ENCODE results near the gene ADGRE2. TPM values are rescaled to one million over a fixed set of nuclear protein-coding genes. Genes with fewer than 3 reads are reported as not detected.
"Not testable (repeated sequence)": the region's sequence is repeated elsewhere in the genome, so short reads cannot be mapped to it uniquely, and the experiment has no call there.

ADGRE2 gene
- total RNA-seq, 1 experiment from 2014 or later = 0.23 TPM

DNA sequence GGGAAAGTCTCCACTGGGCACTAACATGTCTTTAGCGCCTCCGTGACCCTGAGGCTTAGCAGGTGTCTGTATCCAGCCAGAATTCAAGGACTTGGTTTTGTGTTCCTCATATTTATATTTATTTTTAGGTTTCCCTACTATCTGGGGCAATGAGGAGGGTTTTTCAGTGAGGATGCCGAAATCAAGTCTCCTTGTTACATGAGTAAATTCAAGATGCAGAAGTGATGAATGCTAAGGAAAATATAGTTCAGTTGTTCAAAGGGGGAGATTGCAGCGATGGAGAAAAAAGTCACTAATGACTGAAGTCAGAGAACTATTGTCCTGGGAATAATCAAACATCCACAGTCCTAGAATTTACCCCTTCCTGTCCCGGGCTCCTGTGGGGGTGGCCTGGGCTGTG is 791 bp upstream of the ADGRE2 start:
- H3K27me3 ChIP-seq (replicated peaks; ENCODE audit: control insufficient read depth, insufficient read depth, low read length) = no peaks in the 10 kb centered on the region
- no peaks in the 10 kb centered on the region for H3K4me1 Mint-ChIP-seq (ENCODE audit: low read depth, unreplicated experiment)
- CTCF ChIA-PET = no interaction called here
- H3K9me3 Mint-ChIP-seq (ENCODE audit: unreplicated experiment) = no peaks in the 10 kb centered on the region
- H3K4me3 ChIP-seq (ENCODE audit: low read depth, low read length) = no peak overlapping the region
- peaks cover 3% of the 10 kb centered on the region for H3K27me3 Mint-ChIP-seq (ENCODE audit: insufficient read depth, unreplicated experiment)
- H3K36me3 Mint-ChIP-seq (ENCODE audit: insufficient read depth, unreplicated experiment) = peaks cover 6% of the 10 kb centered on the region
- no peak overlapping the region for H3K27ac Mint-ChIP-seq (ENCODE audit: unreplicated experiment)
- no peaks in the 10 kb centered on the region for H3K9me3 ChIP-seq
- intact Hi-C loops (cut with micrococcal nuclease; ENCODE audit: unreplicated experiment) = no loop called here
- H3K36me3 ChIP-seq (ENCODE audit: control insufficient read depth, insufficient read depth, low read length) = no peaks in the 10 kb centered on the region
- H3K4me3 Mint-ChIP-seq (ENCODE audit: unreplicated experiment) = no peak overlapping the region
- no peak for DNase-seq
- TF ChIP-seq, protein P1, sequence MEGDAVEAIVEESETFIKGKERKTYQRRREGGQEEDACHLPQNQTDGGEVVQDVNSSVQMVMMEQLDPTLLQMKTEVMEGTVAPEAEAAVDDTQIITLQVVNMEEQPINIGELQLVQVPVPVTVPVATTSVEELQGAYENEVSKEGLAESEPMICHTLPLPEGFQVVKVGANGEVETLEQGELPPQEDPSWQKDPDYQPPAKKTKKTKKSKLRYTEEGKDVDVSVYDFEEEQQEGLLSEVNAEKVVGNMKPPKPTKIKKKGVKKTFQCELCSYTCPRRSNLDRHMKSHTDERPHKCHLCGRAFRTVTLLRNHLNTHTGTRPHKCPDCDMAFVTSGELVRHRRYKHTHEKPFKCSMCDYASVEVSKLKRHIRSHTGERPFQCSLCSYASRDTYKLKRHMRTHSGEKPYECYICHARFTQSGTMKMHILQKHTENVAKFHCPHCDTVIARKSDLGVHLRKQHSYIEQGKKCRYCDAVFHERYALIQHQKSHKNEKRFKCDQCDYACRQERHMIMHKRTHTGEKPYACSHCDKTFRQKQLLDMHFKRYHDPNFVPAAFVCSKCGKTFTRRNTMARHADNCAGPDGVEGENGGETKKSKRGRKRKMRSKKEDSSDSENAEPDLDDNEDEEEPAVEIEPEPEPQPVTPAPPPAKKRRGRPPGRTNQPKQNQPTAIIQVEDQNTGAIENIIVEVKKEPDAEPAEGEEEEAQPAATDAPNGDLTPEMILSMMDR (IDR thresholded peaks at IDR 0.05; ENCODE audit: insufficient read depth in 1 of 2, low read depth in 1 of 2, low read length in 1 of 2, severe bottlenecking in 1 of 2, unreplicated experiment in 1 of 2) = no peak
- H3K4me1 ChIP-seq = no peaks in the 10 kb centered on the region
- BruUV-seq (replicated peaks) = no TSS peak
- POLR2A ChIA-PET = no interaction called here

DNA sequence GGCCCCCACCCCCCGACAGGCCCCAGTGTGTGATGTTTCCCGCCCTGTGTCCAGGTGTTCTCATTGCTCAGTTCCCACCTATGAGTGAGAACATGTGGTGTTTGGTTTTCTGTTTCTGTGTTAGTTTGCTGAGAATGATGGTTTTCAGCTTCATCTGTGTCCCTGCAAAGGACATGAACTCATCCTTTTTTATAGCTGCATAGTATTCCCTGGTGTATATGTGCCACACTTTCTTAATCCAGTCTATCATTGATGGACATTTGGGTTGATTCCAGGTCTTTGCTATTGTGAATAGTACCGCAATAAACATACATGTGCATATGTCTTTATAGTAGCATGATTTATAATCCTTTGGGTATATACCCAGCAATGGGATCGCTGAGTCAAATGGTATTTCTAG is 715 bp downstream of the ADGRE2 start:
- H3K27ac Mint-ChIP-seq (ENCODE audit: unreplicated experiment); H3K27me3 Mint-ChIP-seq (ENCODE audit: insufficient read depth, unreplicated experiment); H3K4me3 Mint-ChIP-seq (ENCODE audit: unreplicated experiment); H3K4me3 ChIP-seq (ENCODE audit: low read depth, low read length); H3K27me3 ChIP-seq (replicated peaks; ENCODE audit: control insufficient read depth, insufficient read depth, low read length); H3K9me3 Mint-ChIP-seq (ENCODE audit: unreplicated experiment); POLR2A ChIA-PET; BruUV-seq (replicated peaks); DNase-seq; H3K4me1 ChIP-seq; CTCF ChIA-PET; H3K36me3 Mint-ChIP-seq (ENCODE audit: insufficient read depth, unreplicated experiment); intact Hi-C loops (cut with micrococcal nuclease; ENCODE audit: unreplicated experiment); H3K9me3 ChIP-seq; H3K36me3 ChIP-seq (ENCODE audit: control insufficient read depth, insufficient read depth, low read length); H3K4me1 Mint-ChIP-seq (ENCODE audit: low read depth, unreplicated experiment): not testable (repeated sequence)

DNA sequence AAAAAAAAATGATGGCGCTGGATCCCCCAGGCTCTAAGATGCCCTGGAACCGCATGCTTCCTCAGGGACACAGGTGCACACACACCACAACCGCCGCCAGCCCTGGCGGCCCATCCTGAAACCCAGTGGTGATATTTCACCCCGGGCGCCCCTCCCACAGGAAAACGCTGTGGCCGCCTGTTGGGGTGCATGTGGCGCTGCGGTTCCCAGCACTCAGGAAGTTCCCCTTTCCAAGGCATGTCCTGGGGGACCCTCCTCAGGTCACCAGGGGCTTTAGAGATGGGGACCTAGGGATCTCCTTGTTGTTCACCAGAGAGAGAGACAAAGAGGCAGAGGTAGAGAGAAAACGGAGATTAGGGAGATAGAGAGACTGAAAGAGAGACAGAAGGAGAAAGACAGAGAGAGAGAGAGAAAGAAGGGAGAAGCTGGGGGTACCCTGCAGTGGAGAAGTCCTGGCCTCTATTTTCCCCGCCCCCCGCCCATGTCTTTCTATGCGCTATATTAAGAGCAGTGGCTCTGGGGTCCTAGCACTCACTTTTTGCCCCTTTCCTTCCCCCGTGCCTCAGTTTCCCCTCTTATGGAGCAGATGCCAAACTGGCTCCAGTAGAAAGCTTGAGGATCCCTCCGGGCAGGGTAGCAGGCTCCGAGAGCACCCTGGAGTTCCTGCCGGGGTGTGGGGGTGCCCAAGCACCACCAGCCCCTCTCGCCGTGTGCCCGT is 2.3 kb downstream of the ADGRE2 start:
- Mint-ChIP-seq H3K36me3 (ENCODE audit: insufficient read depth, unreplicated experiment) (peaks cover 6% of the 10 kb centered on the region), H3K4me3 (ENCODE audit: unreplicated experiment) (peak overlapping the region; percentile 53), H3K4me1 (ENCODE audit: low read depth, unreplicated experiment) (no peaks in the 10 kb centered on the region), H3K27ac (ENCODE audit: unreplicated experiment) (no peak overlapping the region), H3K27me3 (ENCODE audit: insufficient read depth, unreplicated experiment) (peaks cover 7% of the 10 kb centered on the region), H3K9me3 (ENCODE audit: unreplicated experiment) (no peaks in the 10 kb centered on the region)
- no TSS peak for BruUV-seq (replicated peaks)
- intact Hi-C loops (cut with micrococcal nuclease; ENCODE audit: unreplicated experiment) = no loop called here
- POLR2A ChIA-PET = no interaction called here
- Histone ChIP-seq H3K9me3 (no peaks in the 10 kb centered on the region), H3K36me3 (ENCODE audit: control insufficient read depth, insufficient read depth, low read length) (no peaks in the 10 kb centered on the region), H3K4me1 (no peaks in the 10 kb centered on the region), H3K4me3 (ENCODE audit: low read depth, low read length) (peak overlapping the region; percentile 36), H3K27me3 (replicated peaks; ENCODE audit: control insufficient read depth, insufficient read depth, low read length) (no peaks in the 10 kb centered on the region)
- DNase-seq = no peak
- CTCF ChIA-PET = no interaction called here
- TF ChIP-seq, protein P1 (IDR thresholded peaks at IDR 0.05; ENCODE audit: insufficient read depth in 1 of 2, low read depth in 1 of 2, low read length in 1 of 2, severe bottlenecking in 1 of 2, unreplicated experiment in 1 of 2) = no peak

DNA sequence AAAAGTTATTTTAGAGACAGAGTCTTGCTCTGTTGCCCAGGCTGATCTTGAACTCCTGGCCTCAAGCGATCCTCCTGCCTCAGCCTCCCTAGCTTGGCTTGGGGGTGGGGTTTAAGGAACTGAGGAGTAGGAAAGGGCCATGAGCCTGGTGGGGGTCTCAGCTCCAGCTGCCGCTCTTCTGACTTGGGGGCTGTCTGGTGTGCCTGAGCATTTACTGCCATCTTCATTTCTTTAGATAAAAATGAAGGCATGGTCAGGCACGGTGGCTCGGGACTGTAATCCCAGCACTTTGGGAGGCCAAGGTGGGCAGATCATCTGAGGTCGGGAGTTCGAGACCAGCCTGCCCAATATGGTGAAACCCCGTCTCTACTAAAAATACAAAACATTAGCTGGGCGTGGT is 3.0 kb downstream of the ADGRE2 start:
- BruUV-seq (replicated peaks); H3K4me3 ChIP-seq (ENCODE audit: low read depth, low read length); CTCF ChIA-PET; H3K4me1 ChIP-seq; H3K27ac Mint-ChIP-seq (ENCODE audit: unreplicated experiment); H3K27me3 ChIP-seq (replicated peaks; ENCODE audit: control insufficient read depth, insufficient read depth, low read length); H3K27me3 Mint-ChIP-seq (ENCODE audit: insufficient read depth, unreplicated experiment); POLR2A ChIA-PET; H3K4me1 Mint-ChIP-seq (ENCODE audit: low read depth, unreplicated experiment); intact Hi-C loops (cut with micrococcal nuclease; ENCODE audit: unreplicated experiment); H3K9me3 ChIP-seq; H3K36me3 ChIP-seq (ENCODE audit: control insufficient read depth, insufficient read depth, low read length); H3K4me3 Mint-ChIP-seq (ENCODE audit: unreplicated experiment); DNase-seq; H3K36me3 Mint-ChIP-seq (ENCODE audit: insufficient read depth, unreplicated experiment); H3K9me3 Mint-ChIP-seq (ENCODE audit: unreplicated experiment): not testable (repeated sequence)
